Urothelium cell line (cell line): Measurements from ENCODE around the gene PWWP2B.

ENCODE experiments used
- DNase-seq: peaks from one replicate; pipeline ENCODE4 v3.0.0; 2011; ENCODE audit warnings: low spot score, mixed read lengths
- FAIRE-seq: peaks from 2 replicates; lab custom pipeline; 2011; peaks lifted over from hg19 to GRCh38; lab: Jason Lieb, UNC

The PWWP2B gene

GRCh38 chr10:132363376-132363775, 33.6 kb upstream of the PWWP2B start:
- no peak for FAIRE-seq
- no peak for DNase-seq

DNA sequence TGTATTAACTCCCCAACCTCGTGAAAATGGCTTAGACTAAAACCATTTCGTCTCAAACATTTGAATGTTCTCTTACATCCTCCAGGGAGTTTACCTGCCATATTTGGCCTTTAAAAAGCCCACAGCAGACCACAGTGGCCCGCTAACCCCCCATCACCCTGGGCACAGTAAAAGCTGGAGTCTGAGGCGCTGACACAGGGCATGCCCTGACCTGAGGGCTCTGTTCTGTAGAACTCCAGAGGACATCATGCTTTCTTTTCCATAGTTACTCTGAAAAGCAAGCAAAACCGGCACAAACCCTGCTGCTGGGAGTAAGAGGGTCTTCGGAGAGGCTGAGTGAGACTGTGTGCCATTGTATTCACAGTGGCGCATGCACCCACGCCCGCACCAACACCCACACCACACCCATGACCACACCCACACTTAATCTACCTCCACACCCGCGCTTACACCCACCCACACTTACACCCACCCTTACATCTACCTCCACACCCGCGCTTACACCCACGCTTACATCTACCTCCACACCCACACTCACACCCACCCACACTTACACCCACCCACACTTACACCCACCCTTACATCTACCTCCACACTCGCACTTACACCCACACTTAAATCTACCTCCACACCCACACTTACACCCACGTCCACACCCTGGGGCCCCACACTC, 32.9 kb upstream of the PWWP2B start:
- peak; percentile 100 for FAIRE-seq
- no peak for DNase-seq

GRCh38 chr10:132364594-132364970, 32.4 kb upstream of the PWWP2B start:
- FAIRE-seq (no peak), DNase-seq (no peak)

DNA sequence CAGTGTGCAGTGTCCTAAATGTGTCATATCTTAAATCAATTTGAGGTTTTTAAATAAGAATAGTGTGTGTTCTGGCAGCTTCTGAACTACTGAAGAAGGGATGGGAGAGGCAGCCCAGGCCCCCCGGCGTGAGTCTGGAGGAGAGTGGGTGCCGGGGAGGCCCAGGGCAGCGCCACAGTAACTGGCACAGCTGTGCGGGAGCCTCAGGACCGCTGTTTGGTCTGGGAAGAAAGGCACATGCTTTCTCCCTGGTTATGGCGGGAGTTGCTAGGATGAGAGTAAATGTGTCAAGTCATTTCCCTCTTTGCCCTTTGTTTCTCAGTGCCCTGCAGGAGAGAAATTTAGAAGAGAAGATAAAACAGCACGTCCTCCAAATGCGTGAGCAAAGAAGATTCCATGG, 31.9 kb upstream of the PWWP2B start:
- DNase-seq (no peak), FAIRE-seq (no peak)

DNA sequence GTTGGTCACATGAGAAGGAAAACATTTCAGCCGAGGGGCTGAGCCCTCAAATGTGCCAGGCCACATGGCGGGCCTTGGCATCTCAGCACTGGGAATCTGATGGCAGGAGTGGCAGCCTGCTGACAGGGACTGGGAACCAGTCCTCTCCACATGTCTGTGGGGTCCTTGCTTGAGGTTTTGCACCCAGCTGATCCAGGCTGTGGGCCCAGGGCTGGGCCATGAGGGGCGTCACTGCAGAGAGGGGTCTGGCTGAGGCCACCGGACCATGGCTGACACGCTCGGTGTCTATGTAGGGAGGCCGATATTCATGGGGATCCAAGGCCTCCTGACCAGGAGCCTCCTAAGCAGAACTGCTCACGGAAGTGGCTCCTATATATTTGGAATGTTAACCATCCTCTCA, 31.0 kb upstream of the PWWP2B start:
- DNase-seq, result no peak
- FAIRE-seq, result no peak

DNA sequence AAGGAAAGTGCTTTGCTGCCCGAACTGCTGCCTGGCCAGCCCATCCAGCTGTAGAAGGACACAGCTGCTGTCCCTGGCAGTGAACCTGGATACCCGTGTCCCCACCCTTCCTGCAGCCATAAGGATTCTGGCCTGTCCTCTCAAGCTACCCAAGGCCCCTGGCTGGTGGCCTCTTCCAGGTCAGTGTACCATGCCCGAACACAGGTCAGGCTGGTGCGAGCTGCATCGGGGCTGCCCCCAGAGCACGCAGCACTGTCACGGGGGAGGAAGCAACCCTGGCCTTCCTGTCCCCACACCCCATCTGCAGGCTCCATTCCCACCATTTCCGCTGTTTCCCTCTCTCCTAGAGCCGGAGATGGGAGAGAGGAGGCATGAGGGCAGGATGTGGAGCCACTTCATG, 30.5 kb upstream of the PWWP2B start:
- DNase-seq (no peak), FAIRE-seq (no peak)

- no peak for FAIRE-seq
- DNase-seq, result no peak
These were observed 28.6 kb upstream of the PWWP2B start for GRCh38 chr10:132368391-132368790.

DNA sequence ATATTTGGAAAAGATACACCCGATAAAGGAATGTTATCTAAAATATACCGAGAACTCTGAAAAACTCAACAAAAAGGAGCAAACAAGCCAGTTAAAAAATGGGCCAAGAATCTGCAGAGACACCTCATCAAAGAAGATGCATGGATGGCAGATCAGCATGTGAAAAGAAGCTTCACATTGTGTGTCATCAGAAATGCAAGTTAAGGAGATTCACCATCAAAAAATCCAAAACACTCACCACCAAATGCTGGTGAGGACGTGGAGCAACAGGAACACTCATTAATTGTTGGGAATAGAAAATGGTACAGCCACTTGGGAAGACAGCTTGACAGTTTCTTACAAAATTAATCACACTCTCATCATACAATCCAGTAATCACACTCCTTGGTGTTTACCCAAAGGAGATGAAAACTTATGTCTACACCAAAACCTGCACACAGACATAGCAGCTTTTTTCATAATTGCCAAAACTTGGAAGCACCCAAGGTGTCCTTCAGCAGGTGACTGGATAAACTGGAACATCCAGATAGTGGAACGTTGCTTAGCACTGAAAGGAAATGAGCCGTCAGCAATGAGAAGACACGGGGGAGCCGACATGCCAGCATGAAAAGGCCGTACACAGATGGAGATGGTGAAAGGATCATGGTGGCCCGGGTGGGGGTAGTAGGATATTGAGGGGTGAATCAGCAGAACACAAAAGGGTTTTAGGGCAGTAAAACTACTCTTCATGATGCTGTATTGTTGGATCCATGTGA, 27.9 kb upstream of the PWWP2B start:
- FAIRE-seq, result no peak

DNA sequence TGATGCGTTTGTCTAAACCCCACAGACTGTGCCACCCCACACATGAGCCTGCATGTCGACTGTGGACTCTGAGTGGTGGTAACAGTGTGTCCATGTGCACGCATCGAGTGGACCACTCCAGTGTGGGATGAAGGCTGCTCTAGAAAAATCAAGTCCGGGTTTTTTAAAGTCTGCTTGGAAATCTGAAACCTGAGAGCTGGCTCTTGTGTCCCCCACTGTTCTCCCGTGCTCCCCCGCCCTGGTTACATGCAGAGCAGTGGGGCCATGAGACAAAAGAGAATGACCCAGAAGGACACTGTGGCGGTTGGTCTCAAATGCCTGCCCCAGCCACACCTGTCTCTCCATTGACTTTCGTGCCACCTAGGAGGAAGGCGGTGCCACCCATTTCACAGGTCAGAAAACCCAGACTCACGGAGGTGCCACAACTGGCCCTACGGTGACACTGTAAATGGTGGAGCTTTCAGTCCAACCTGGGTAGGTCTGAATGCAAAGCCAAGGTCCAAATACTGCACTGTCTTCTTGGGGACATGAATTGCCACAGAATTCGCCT, 27.3 kb upstream of the PWWP2B start:
- FAIRE-seq (no peak), DNase-seq (no peak)

More for the DNA sequence above, 27.9 kb upstream of the PWWP2B start:
- DNase-seq, result no peak

- FAIRE-seq (no peak), DNase-seq (no peak)
These were observed 26.3 kb upstream of the PWWP2B start for GRCh38 chr10:132370426-132371340.

DNA sequence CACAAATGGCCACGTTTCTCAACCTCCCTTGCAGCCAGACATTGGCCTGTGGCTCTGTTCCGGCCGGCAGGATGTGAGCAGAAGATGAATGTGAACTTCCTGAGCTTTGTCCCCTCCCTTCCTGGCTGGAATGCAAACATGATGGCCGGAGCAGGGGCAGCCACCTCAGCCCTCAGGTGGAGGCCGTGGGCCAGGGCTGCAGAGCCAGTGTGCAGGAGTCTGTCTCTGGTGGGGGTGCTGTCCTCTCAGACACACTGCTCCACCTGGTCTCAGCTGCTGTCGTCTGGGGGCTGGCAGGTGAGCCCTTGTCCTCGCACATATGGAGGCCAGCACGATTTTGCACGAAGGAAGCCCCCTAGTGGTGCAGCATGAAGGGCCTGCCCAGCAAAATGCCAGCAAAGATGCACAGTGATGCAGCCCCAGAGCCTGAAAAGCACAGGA, 25.3 kb upstream of the PWWP2B start:
- no peak for FAIRE-seq
- DNase-seq, result no peak

DNA sequence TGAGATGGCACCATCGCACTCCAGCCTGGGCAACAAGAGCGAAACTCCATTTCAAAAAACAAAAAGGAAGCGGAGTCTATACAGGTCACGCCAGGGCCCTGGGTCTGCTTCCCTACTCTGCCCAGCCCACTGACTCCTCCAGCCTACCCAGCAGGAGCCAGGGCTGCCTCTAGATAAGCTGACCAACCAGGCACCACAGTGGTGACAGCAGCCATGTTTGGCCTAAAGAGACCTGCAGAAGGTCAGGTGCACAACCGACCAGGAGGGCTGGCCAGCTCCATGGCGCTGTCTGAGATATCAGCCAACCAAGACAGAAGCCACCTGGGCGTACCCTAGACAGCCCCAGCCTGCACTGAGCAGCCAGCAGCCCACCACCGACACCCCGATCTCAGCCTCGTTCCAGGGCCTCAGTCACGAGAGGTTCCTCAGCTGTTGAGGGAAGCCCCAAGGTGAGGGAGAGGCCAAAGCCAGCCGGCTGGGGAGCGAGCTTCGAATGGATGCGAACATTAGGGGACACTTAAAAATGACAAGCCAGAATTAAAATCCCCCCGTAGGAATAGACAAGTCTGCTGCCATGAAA, 24.4 kb upstream of the PWWP2B start:
- FAIRE-seq, result no peak
- DNase-seq, result no peak

GRCh38 chr10:132373241-132373955, 23.6 kb upstream of the PWWP2B start:
- DNase-seq (no peak), FAIRE-seq (no peak)

- DNase-seq, result no peak
- no peak for FAIRE-seq
These were observed 22.8 kb upstream of the PWWP2B start for GRCh38 chr10:132374176-132374575.

DNA sequence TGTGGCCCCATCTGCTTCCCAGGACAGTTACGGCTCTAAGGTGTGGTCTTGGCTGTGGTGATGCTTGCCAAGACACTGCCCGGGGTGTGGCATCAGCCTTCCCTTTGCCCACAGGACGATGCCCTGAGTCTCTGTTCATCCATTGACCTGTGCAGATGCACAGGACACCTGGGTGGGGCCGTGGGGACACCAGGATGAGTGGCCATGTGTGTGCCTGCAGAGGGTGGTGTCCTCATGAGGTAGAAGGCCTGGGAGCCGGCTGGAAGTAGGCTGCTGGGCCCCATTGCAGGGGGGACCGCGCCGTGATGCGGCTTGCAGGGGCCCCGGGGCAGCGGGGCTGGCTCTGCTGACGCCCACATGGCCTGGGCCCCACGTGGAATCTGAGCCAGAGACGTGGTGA, 22.4 kb upstream of the PWWP2B start:
- DNase-seq (no peak), FAIRE-seq (no peak)

GRCh38 chr10:132375116-132375794, 21.7 kb upstream of the PWWP2B start:
- no peak for DNase-seq
- FAIRE-seq, result no peak

GRCh38 chr10:132375795-132376297, 21.2 kb upstream of the PWWP2B start:
- no peak for DNase-seq
- FAIRE-seq, result no peak

GRCh38 chr10:132376394-132376851, 20.6 kb upstream of the PWWP2B start:
- no peak for DNase-seq
- no peak for FAIRE-seq

DNA sequence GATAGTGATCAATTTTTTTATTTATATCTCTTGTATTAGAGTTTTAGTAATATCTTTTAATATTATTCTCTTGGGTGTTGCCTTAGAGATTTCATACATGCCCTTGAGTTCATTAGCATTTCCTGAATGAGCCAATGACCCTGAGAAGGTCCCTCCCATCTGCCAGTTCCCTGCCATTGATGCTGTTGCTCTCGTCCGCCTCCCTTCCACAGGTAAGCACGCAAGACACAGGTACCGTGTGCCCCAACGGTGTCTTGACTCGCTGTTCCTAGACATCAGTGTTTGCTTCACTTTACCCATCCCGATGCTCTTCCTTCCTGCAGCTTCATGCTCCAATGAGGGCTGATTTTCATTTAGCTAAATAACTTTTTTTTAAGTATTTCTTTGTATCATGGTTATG, 19.7 kb upstream of the PWWP2B start:
- DNase-seq (no peak), FAIRE-seq (no peak)
